ENCODE results near the gene GRID2. TPM values are rescaled to one million over a fixed set of nuclear protein-coding genes. Genes with fewer than 3 reads are reported as not detected.

GRID2 gene
- total RNA-seq, 2 experiments from 2014 or later = not detected

GRCh38 chr4:92654084-92654483, 350.3 kb downstream of the GRID2 start:
- no peak overlapping the region for H3K27ac Mint-ChIP-seq
- CTCF ChIA-PET = no interaction called here
- peaks cover 2% of the 10 kb centered on the region for H3K9me3 Mint-ChIP-seq
- H3K4me1 Mint-ChIP-seq = no peaks in the 10 kb centered on the region
- H3K36me3 Mint-ChIP-seq (ENCODE audit: low read depth) = no peaks in the 10 kb centered on the region
- DNase-seq = no peak
- POLR2A ChIA-PET = no interaction called here
- no peaks in the 10 kb centered on the region for H3K27me3 Mint-ChIP-seq
- H3K4me3 Mint-ChIP-seq = no peak overlapping the region

DNA sequence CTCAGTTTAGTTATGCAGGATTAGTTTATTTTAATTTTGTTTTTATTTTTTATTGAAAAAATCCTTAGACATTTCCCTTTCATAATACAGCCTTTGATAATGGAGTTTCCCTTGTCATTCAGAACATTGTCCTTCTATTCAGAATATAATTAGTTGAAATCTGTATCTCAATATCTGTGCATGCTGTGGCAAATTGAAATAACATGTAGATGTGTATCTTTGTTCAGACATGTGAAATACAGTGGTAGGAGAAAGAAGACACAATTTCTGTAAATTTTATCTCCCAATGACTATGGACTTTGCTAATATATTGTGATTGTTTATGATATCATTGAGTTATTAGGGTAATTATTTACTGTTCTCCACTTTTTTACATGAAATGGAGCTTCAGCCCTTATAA, 353.9 kb downstream of the GRID2 start:
- H3K27me3 Mint-ChIP-seq = no peaks in the 10 kb centered on the region
- no peak overlapping the region for H3K4me3 Mint-ChIP-seq
- no peaks in the 10 kb centered on the region for H3K36me3 Mint-ChIP-seq (ENCODE audit: low read depth)
- no peaks in the 10 kb centered on the region for H3K4me1 Mint-ChIP-seq
- CTCF ChIA-PET = no interaction called here
- H3K27ac Mint-ChIP-seq = no peak overlapping the region
- H3K9me3 Mint-ChIP-seq = peaks cover 2% of the 10 kb centered on the region
- POLR2A ChIA-PET = no interaction called here
- DNase-seq = no peak

DNA sequence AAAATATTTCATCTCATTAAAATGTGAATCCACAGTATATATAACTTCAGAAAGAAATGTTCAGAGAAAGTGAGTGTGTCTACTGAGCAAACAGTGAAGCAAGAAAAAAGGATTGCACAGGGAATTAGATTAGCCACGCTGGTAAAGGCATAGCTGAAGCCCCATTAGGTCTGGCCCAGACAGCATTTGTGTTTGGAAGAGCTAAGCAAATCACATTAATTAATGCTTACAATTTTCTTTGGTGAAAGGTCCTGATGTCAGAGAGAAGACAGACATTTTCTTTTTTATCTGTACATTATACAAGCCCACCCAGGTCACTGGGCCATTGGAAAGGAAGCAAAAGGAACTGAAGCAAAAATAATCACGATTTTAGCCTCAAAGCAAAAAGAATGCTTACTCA, 354.6 kb downstream of the GRID2 start:
- Mint-ChIP-seq H3K36me3 (ENCODE audit: low read depth) (no peaks in the 10 kb centered on the region), H3K27ac (no peak overlapping the region), H3K9me3 (peaks cover 2% of the 10 kb centered on the region), H3K4me3 (no peak overlapping the region), H3K4me1 (no peaks in the 10 kb centered on the region), H3K27me3 (no peaks in the 10 kb centered on the region)
- ChIA-PET POLR2A (no interaction called here), CTCF (no interaction called here)
- DNase-seq = no peak

GRCh38 chr4:92677805-92678204, 374.0 kb downstream of the GRID2 start:
- no peaks in the 10 kb centered on the region for H3K4me1 Mint-ChIP-seq
- H3K4me3 Mint-ChIP-seq = no peak overlapping the region
- no peaks in the 10 kb centered on the region for H3K36me3 Mint-ChIP-seq (ENCODE audit: low read depth)
- no peak overlapping the region for H3K27ac Mint-ChIP-seq
- H3K9me3 Mint-ChIP-seq = peaks cover 10% of the 10 kb centered on the region
- H3K27me3 Mint-ChIP-seq = no peaks in the 10 kb centered on the region
- ChIA-PET POLR2A (no interaction called here), CTCF (no interaction called here)
- DNase-seq = no peak

GRCh38 chr4:92678292-92678691, 374.5 kb downstream of the GRID2 start:
- POLR2A ChIA-PET = no interaction called here
- H3K36me3 Mint-ChIP-seq (ENCODE audit: low read depth) = no peaks in the 10 kb centered on the region
- no peak overlapping the region for H3K27ac Mint-ChIP-seq
- no peak overlapping the region for H3K4me3 Mint-ChIP-seq
- H3K27me3 Mint-ChIP-seq = no peaks in the 10 kb centered on the region
- CTCF ChIA-PET = no interaction called here
- DNase-seq = no peak
- H3K4me1 Mint-ChIP-seq = no peaks in the 10 kb centered on the region
- peaks cover 10% of the 10 kb centered on the region for H3K9me3 Mint-ChIP-seq

- Mint-ChIP-seq H3K9me3 (peaks cover 10% of the 10 kb centered on the region), H3K27me3 (no peaks in the 10 kb centered on the region), H3K36me3 (ENCODE audit: low read depth) (no peaks in the 10 kb centered on the region), H3K27ac (no peak overlapping the region), H3K4me3 (no peak overlapping the region), H3K4me1 (no peaks in the 10 kb centered on the region)
- DNase-seq = no peak
- CTCF ChIA-PET = no interaction called here
- POLR2A ChIA-PET = no interaction called here
Observed at GRCh38 chr4:92679149-92679548, 375.4 kb downstream of the GRID2 start.

DNA sequence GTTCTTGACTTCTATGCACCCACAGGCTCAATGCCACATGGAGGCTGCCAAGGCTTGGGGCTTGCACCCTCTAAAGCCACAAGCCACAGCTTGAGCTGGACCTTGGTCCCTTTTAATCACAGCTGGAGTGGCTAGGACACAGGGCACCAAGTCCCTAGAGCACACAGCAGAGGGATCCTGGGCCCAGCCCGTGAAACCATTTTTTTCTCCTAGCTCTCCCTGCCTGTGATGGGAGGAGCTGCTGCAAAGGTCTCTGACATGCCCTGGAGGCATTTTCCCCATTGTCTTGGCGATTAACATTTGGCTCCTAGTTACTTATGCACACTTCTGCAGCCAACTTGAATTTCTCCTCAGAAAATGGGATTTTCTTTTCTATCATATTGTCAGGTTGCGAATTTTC, 410.9 kb downstream of the GRID2 start:
- no peaks in the 10 kb centered on the region for H3K36me3 Mint-ChIP-seq (ENCODE audit: low read depth)
- no peaks in the 10 kb centered on the region for H3K4me1 Mint-ChIP-seq
- H3K9me3 Mint-ChIP-seq = peaks cover 8% of the 10 kb centered on the region

GRCh38 chr4:92733231-92733630, 429.5 kb downstream of the GRID2 start:
- Mint-ChIP-seq H3K36me3 (ENCODE audit: low read depth) (no peaks in the 10 kb centered on the region), H3K27ac (no peak overlapping the region), H3K4me3 (no peak overlapping the region), H3K4me1 (no peaks in the 10 kb centered on the region), H3K9me3 (no peaks in the 10 kb centered on the region), H3K27me3 (no peaks in the 10 kb centered on the region)
- CTCF ChIA-PET = no interaction called here
- no peak for DNase-seq
- POLR2A ChIA-PET = no interaction called here

More for the DNA sequence above, 410.9 kb downstream of the GRID2 start:
- no peaks in the 10 kb centered on the region for H3K27me3 Mint-ChIP-seq
- no peak for DNase-seq
- no peak overlapping the region for H3K4me3 Mint-ChIP-seq
- POLR2A ChIA-PET = no interaction called here
- CTCF ChIA-PET = no interaction called here
- H3K27ac Mint-ChIP-seq = no peak overlapping the region

DNA sequence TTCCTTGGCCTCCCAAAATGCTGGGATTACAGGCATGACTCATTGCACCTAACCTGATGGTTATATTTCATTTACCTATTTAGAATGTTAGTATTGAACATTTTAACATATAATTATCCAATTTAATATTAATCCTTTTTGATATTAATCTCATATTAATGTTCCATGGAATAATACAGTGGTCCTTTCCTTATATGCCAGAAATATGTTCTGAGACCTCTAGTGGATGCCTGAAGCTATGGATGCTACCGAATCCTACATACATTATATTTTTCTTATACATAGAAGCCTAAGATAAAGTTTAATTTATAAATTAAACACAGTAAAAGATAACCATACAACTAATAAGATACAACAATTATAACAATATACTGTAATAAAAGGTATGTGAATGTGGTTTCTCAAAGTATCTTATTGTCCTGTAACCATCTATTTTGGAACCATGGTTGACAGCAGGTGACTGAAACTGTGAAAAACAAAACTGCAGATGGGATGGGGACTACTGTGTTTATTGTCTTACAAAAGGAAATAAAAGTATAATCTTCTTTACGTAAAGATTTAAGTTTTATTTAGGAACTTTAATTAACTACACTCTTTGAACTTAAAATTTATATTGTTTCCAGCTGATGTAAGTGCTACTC, 431.4 kb downstream of the GRID2 start:
- ChIA-PET POLR2A (no interaction called here), CTCF (no interaction called here)
- Mint-ChIP-seq H3K4me3 (no peak overlapping the region), H3K36me3 (ENCODE audit: low read depth) (no peaks in the 10 kb centered on the region), H3K27ac (no peak overlapping the region), H3K9me3 (no peaks in the 10 kb centered on the region), H3K4me1 (no peaks in the 10 kb centered on the region), H3K27me3 (no peaks in the 10 kb centered on the region)
- no peak for DNase-seq

GRCh38 chr4:92760433-92760832, 456.7 kb downstream of the GRID2 start:
- H3K4me1 Mint-ChIP-seq = no peaks in the 10 kb centered on the region
- CTCF ChIA-PET = no interaction called here
- peaks cover 3% of the 10 kb centered on the region for H3K9me3 Mint-ChIP-seq

DNA sequence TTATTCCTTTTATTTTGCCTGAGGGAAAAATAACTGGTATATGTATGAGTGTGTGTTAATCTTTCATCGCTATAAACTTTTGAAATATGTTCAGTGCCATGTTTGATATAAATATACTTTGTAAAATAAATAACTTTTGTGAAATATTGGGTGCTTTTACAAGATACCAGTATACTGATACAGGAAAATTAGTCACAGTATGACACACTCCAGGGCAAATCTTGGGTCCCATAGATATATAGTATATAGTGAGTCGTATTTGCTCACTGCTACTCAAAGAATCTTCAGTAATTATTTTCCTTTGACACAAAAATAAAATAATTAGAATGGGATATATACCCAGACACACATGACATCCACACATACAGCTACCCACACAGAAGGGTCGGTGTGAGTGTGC, 472.3 kb downstream of the GRID2 start:
- no peaks in the 10 kb centered on the region for H3K9me3 Mint-ChIP-seq
- no peaks in the 10 kb centered on the region for H3K4me1 Mint-ChIP-seq
- H3K27ac Mint-ChIP-seq = no peak overlapping the region
- H3K27me3 Mint-ChIP-seq = no peaks in the 10 kb centered on the region
- no peak overlapping the region for H3K4me3 Mint-ChIP-seq
- CTCF ChIA-PET = no interaction called here
- no peak for DNase-seq
- no peaks in the 10 kb centered on the region for H3K36me3 Mint-ChIP-seq (ENCODE audit: low read depth)
- POLR2A ChIA-PET = no interaction called here

More at GRCh38 chr4:92760433-92760832, 456.7 kb downstream of the GRID2 start:
- Mint-ChIP-seq H3K36me3 (ENCODE audit: low read depth) (no peaks in the 10 kb centered on the region), H3K4me3 (no peak overlapping the region), H3K27me3 (no peaks in the 10 kb centered on the region), H3K27ac (no peak overlapping the region)
- no peak for DNase-seq
- POLR2A ChIA-PET = no interaction called here

GRCh38 chr4:92789741-92790140, 486.0 kb downstream of the GRID2 start:
- Mint-ChIP-seq H3K27me3 (no peaks in the 10 kb centered on the region), H3K4me3 (no peak overlapping the region), H3K9me3 (no peaks in the 10 kb centered on the region), H3K4me1 (no peaks in the 10 kb centered on the region), H3K27ac (no peak overlapping the region), H3K36me3 (ENCODE audit: low read depth) (no peaks in the 10 kb centered on the region)
- CTCF ChIA-PET = no interaction called here
- POLR2A ChIA-PET = no interaction called here
- no peak for DNase-seq

DNA sequence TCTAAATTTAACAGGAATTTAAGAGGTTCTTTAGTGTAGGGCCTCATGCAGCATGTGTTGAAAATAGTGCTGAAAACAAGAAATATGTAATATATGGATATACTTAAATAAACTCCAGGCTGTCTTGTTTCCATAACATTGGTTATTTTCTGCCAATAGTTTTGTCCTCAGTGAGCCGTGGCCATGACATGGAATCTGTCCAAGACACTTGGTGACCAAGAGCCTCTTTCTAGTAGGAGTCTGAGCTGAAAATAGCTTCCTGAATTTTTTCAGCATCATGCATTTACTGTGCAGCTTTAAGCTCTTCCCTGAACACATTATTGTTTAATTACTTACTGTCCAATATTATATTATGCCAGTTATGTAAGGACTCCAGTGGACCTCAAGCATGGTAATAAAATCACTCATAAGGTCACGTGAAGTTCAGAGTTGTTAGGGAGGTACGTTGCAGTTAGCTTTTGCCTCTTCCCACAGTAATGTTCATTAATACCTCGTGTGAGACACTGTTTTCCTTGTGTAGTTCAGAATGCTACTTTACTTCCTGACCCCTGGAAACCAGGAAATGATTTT, 488.2 kb downstream of the GRID2 start:
- Mint-ChIP-seq H3K36me3 (ENCODE audit: low read depth) (no peaks in the 10 kb centered on the region), H3K9me3 (no peaks in the 10 kb centered on the region), H3K4me3 (no peak overlapping the region), H3K27me3 (no peaks in the 10 kb centered on the region), H3K27ac (no peak overlapping the region), H3K4me1 (no peaks in the 10 kb centered on the region)
- ChIA-PET CTCF (no interaction called here), POLR2A (no interaction called here)
- DNase-seq = no peak

- no peaks in the 10 kb centered on the region for H3K27me3 Mint-ChIP-seq
- H3K36me3 Mint-ChIP-seq (ENCODE audit: low read depth) = no peaks in the 10 kb centered on the region
- no peaks in the 10 kb centered on the region for H3K4me1 Mint-ChIP-seq
- POLR2A ChIA-PET = no interaction called here
- DNase-seq = no peak
- H3K27ac Mint-ChIP-seq = no peak overlapping the region
- H3K4me3 Mint-ChIP-seq = no peak overlapping the region
- CTCF ChIA-PET = no interaction called here
- H3K9me3 Mint-ChIP-seq = no peaks in the 10 kb centered on the region
Observed at GRCh38 chr4:92809381-92809780, 505.6 kb downstream of the GRID2 start.

Measured in activated CD4-positive, alpha-beta memory T cell treated with anti-CD3 and anti-CD28 coated beads, Interleukin-2, amount 10 ng/mL, durations not matched to agents 7 days and 5 days (primary cell).